GM23248 (cell line): ENCODE results near the gene LSM3. TPM values are rescaled to one million over a fixed set of nuclear protein-coding genes. Genes with fewer than 3 reads are reported as not detected.
A peak's percentile ranks its signal among the peaks of the same experiment; 100 is the strongest.

Experiments used
- DNase-seq: peaks from one replicate; pipeline ENCODE4 v3.0.0-alpha.2; 2015
- H2AFZ ChIP-seq: fragments of 200-600 bp; sonication (generic); 2 replicates; pipeline ENCODE4 v1.6.1; 2016; ENCODE audit warnings: antibody characterized with exemption
- H3F3A ChIP-seq: fragments of 200-600 bp; sonication (generic); 2 replicates; pipeline ENCODE4 v1.6.1; 2016; ENCODE audit warnings: mild to moderate bottlenecking, antibody characterized with exemption, mixed run types; ENCODE audit not compliant: insufficient read depth
- H3K27ac ChIP-seq: fragments of 200-600 bp; sonication (generic); 2 replicates; pipeline ENCODE4 v1.5.1; 2016; ENCODE audit warnings: mild to moderate bottlenecking
- H3K27me3 ChIP-seq: fragments of 200-600 bp; sonication (generic); replicated peaks from 2 replicates; pipeline ENCODE4 v1.6.1; 2016; ENCODE audit warnings: mild to moderate bottlenecking; ENCODE audit not compliant: insufficient read depth
- H3K36me3 ChIP-seq: fragments of 200-600 bp; sonication (generic); 2 replicates; pipeline ENCODE4 v1.6.1; 2016; ENCODE audit warnings: low read depth, mild to moderate bottlenecking
- H3K4me1 ChIP-seq: fragments of 200-600 bp; sonication (generic); 2 replicates; pipeline ENCODE4 v1.6.1; 2016; ENCODE audit warnings: mild to moderate bottlenecking; ENCODE audit not compliant: insufficient read depth
- H3K4me2 ChIP-seq: fragments of 200-600 bp; sonication (generic); one replicate; pipeline ENCODE4 v1.6.1; 2016; ENCODE audit warnings: mild to moderate bottlenecking; ENCODE audit not compliant: unreplicated experiment
- H3K4me3 ChIP-seq: fragments of 200-600 bp; sonication (generic); 2 replicates; pipeline ENCODE4 v1.5.1; 2016; ENCODE audit warnings: mild to moderate bottlenecking
- H3K79me2 ChIP-seq: fragments of 200-600 bp; sonication (generic); 2 replicates; pipeline ENCODE4 v1.6.1; 2016; ENCODE audit warnings: mild to moderate bottlenecking; ENCODE audit not compliant: insufficient read depth
- H3K9ac ChIP-seq: fragments of 200-600 bp; sonication (generic); 2 replicates; pipeline ENCODE4 v1.6.1; 2016; ENCODE audit warnings: mild to moderate bottlenecking
- H3K9me2 ChIP-seq: fragments of 200-600 bp; sonication (generic); 2 replicates; pipeline ENCODE4 v1.6.1; 2016; ENCODE audit warnings: mixed run types, mild to moderate bottlenecking, moderate library complexity; ENCODE audit not compliant: insufficient read depth
- H3K9me3 ChIP-seq: fragments of 200-600 bp; sonication (generic); one replicate; pipeline ENCODE4 v1.6.1; 2017; ENCODE audit warnings: low read depth
- H4K20me1 ChIP-seq: fragments of 200-600 bp; sonication (generic); 2 replicates; pipeline ENCODE4 v1.6.0; 2016; ENCODE audit not compliant: insufficient read depth
- EZH2 ChIP-seq: fragments of 200-600 bp; sonication (generic); IDR thresholded peaks from 2 replicates; pipeline ENCODE4 v1.6.1; 2018; ENCODE audit warnings: antibody characterized with exemption, mild to moderate bottlenecking; ENCODE audit not compliant: insufficient read depth, poor library complexity, severe bottlenecking
- EZH2phosphoT487 ChIP-seq: fragments of 200-600 bp; sonication (generic); IDR thresholded peaks from 2 replicates; pipeline ENCODE4 v1.6.1; 2018; ENCODE audit warnings: antibody characterized with exemption, moderate library complexity, mild to moderate bottlenecking, low read depth; ENCODE audit not compliant: insufficient read depth
- WGBS, 2 experiments: methylation state at CpG; one replicate each; pipeline ENCODE4 v1.1.6; 2015 to 2017; ENCODE audit warnings: low lambda C conversion rate in 2 of 2, low coverage in 1 of 2; ENCODE audit errors: missing lambda C conversion rate in 2 of 2; 5-methylcytosine and 5-hydroxymethylcytosine counted together
- in situ Hi-C: fragments of 300-500 bp; cut with MboI; formaldehyde crosslinking; loops from 2 replicates; pipeline ENCODE4 v1.15.0; 2020
- polyA plus RNA-seq: library from polyadenylated mRNA; unstranded; fragments of >200 nt; fragmentation: Nextera tagmentation; extraction: Ambion mirVana; gene quantifications from 2 replicates; pipeline ENCODE4 v1.2.1, GENCODE V29; 2016
- total RNA-seq: library from RNA; depleted of rRNA; stranded (reverse); fragments of >200 nt; shearing (Covaris generic); gene quantifications from 2 replicates; pipeline ENCODE4 v1.2.3, GENCODE V29; 2014

Gene LSM3
- total and polyA plus RNA-seq, 2 experiments from 2014 or later: 9.4 to 32.3 TPM

GRCh38 chr3:14230729-14231128, 52.1 kb downstream of the LSM3 start:
- DNase-seq: no peak
- Histone ChIP-seq H3K27ac (no peak overlapping the region), H2AFZ (no peak overlapping the region), H3K4me1 (peaks cover 21% of the 10 kb centered on the region), H3F3A (0 out of 2 replicates have a peak, but pooled peaks cover 7% of the 10 kb centered on the region), H3K9me3 (no peaks in the 10 kb centered on the region), H3K9ac (no peak overlapping the region), H3K9me2 (no peaks in the 10 kb centered on the region), H3K27me3 (no peaks in the 10 kb centered on the region), H3K36me3 (no peaks in the 10 kb centered on the region), H3K4me3 (no peak overlapping the region), H4K20me1 (no peaks in the 10 kb centered on the region), H3K4me2 (no peak overlapping the region), H3K79me2 (no peaks in the 10 kb centered on the region)
- 49 to 57% methylated on average over 5 of the region's 5 CpGs for WGBS, 2 experiments
- in situ Hi-C loops: no loop called here
- TF ChIP-seq EZH2phosphoT487 (no peak), EZH2 (no peak)

- H3K4me3 ChIP-seq: no peak overlapping the region
- H3K4me1 ChIP-seq: peaks cover 21% of the 10 kb centered on the region
- H3K9ac ChIP-seq: no peak overlapping the region
- DNase-seq: no peak
- H3K27me3 ChIP-seq: no peaks in the 10 kb centered on the region
- no peaks in the 10 kb centered on the region for H4K20me1 ChIP-seq
- no peak overlapping the region for H2AFZ ChIP-seq
- H3K9me2 ChIP-seq: no peaks in the 10 kb centered on the region
- WGBS, 2 experiments: 47 to 55% methylated on average over 9 of the region's 9 CpGs
- no peaks in the 10 kb centered on the region for H3K79me2 ChIP-seq
- in situ Hi-C loops: no loop called here
- TF ChIP-seq EZH2: no peak
- no peak for TF ChIP-seq EZH2phosphoT487
- H3F3A ChIP-seq: 0 out of 2 replicates have a peak, but pooled peaks cover 7% of the 10 kb centered on the region
- no peaks in the 10 kb centered on the region for H3K9me3 ChIP-seq
- H3K27ac ChIP-seq: no peak overlapping the region
- no peaks in the 10 kb centered on the region for H3K36me3 ChIP-seq
- no peak overlapping the region for H3K4me2 ChIP-seq
Measured at GRCh38 chr3:14231145-14231990, 52.8 kb downstream of the LSM3 start.

DNA sequence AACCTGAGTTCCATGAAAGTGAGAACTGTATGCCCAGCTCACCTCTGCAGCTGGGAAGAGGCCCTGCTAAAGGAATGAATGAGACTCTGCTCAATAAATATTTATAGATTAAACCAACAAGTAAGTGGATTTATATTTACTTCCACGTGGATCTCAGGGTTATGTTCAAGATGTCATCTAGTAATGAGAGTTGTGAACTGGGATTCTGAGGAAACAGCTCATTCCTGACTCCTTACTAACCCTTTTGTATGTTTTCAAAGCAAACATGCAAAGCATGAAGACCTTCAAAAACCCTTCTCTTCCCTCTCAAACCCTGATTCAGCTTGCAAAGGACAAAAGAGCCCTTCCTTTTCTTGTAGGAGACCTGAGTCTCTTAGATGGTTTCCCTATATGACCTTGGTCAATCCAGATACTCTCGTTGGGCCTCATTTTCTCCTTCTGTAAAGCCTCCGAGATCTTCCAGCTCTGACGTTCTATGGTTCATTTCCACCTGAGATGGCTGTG, 53.4 kb downstream of the LSM3 start:
- Histone ChIP-seq H2AFZ (no peak overlapping the region), H3K79me2 (no peaks in the 10 kb centered on the region), H3F3A (0 out of 2 replicates have a peak, but pooled peaks cover 7% of the 10 kb centered on the region), H3K27ac (no peak overlapping the region), H3K4me1 (peaks cover 21% of the 10 kb centered on the region), H3K9me3 (no peaks in the 10 kb centered on the region), H3K36me3 (no peaks in the 10 kb centered on the region), H3K4me3 (no peak overlapping the region), H3K9me2 (no peaks in the 10 kb centered on the region), H3K9ac (no peak overlapping the region), H3K4me2 (no peak overlapping the region), H4K20me1 (no peaks in the 10 kb centered on the region), H3K27me3 (no peaks in the 10 kb centered on the region)
- in situ Hi-C loops: no loop called here
- TF ChIP-seq EZH2 (no peak), EZH2phosphoT487 (no peak)
- peak; percentile 56 for DNase-seq
- 57 to 62% methylated on average over 4 of the region's 4 CpGs for WGBS, 2 experiments

GRCh38 chr3:14234251-14235002, 55.8 kb downstream of the LSM3 start:
- Histone ChIP-seq H3K79me2 (no peaks in the 10 kb centered on the region), H3K9me3 (no peaks in the 10 kb centered on the region), H3K4me2 (no peak overlapping the region), H2AFZ (no peak overlapping the region), H3K27ac (no peak overlapping the region), H3F3A (0 out of 2 replicates have a peak, but pooled peaks cover 7% of the 10 kb centered on the region), H4K20me1 (no peaks in the 10 kb centered on the region), H3K4me3 (no peak overlapping the region), H3K4me1 (peaks cover 18% of the 10 kb centered on the region), H3K9me2 (no peaks in the 10 kb centered on the region), H3K9ac (no peak overlapping the region), H3K36me3 (no peaks in the 10 kb centered on the region), H3K27me3 (no peaks in the 10 kb centered on the region)
- TF ChIP-seq EZH2 (no peak), EZH2phosphoT487 (no peak)
- in situ Hi-C loops: no loop called here
- whole genome bisulfite sequencing, 2 experiments: 58 to 67% methylated on average over 12 of the region's 12 CpGs
- DNase-seq: peak; percentile 61
